Stimulated activated CD8-positive, alpha-beta memory T cell treated with anti-CD3 and anti-CD28 coated beads, Interleukin-4, amount 100 ng/mL, for 1 hour (primary cell): ENCODE data around the gene FIBCD1.
"Not testable (repeated sequence)": the region's sequence is repeated elsewhere in the genome, so short reads cannot be mapped to it uniquely, and the experiment has no call there.

Experiments used
- DNase-seq, 2 donors: peaks; one replicate each; pipeline ENCODE4 v3.0.0-alpha.2; 2020; ENCODE audit warnings: low read depth in 2 of 2, low spot score in 1 of 2

FIBCD1 gene

DNA sequence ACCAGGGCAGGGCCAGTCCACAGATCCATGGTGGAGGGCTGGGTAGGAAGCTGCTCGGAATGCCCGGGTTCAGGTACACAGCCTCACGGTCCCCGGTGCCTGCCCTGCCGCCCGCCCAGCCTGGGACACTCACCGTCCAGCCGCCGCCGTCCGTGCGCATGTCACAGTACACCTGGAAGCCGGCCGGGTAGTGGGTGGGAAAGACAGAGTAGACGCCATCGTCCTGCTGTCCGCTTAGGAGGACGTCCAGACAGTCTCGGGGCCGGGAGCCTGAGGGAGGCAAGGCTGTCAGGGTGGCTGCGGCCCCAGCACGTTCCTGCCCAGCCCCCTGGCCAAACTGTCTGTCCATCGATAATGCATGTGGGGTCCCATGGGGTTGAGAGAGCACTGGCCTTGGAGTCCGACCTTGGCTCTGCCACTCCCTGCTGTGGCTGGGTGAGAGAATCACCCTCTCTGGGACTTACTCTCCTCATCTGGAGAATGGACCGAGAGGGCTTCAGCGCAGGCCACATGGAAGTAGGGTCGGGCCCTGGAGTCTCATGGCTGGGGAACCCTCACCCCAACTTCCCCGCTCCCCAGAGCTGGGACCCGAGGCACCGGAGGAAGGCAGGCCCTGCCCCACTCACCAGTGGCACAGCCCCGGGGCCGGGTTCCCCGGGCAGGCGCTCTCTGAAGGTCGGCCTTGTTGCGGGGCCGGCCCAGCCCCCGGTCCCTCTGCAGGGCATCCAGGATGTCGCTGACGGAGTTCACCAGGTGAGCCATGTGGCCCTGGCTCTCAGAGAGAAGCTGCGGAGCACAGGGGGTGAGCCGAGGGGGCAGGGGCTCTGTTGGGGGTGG lies 15.2 kb downstream of the FIBCD1 start:
- DNase-seq = no peak

DNA sequence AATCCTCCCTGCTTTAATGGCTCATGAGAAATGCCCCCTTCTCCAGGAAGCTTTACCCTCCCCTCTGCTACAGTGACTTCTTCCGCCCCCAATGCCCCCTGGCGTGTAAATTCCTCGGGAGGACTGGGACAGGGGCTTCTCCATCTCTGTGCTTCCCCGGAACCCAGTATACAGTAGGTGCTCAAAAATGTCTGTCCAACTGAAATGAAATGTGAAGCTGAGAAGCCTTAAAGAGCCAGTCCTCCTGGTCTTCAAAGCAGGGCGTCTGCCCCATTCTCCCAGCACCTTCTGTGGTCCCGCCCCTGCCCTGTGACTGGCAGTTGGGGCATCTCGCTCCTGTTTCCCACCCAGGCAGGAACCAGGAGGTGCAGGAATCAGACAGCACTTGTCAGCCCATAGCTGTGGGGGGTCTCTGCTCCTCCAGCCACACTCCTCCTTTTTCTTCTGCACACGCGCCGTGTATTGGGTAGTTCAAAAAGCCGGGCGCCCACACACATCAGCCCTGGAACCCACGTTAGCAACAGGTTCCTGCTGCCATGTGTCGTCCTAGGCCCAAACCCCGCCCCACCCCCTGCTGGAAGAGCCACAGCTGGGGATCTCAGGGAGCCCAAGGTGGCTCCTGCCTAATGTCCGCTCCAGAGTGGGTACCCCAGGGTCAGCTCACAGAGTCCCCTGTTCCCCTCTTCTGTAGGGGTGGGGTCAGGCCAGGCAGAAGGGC lies 16.0 kb downstream of the FIBCD1 start:
- no peak for DNase-seq

DNA sequence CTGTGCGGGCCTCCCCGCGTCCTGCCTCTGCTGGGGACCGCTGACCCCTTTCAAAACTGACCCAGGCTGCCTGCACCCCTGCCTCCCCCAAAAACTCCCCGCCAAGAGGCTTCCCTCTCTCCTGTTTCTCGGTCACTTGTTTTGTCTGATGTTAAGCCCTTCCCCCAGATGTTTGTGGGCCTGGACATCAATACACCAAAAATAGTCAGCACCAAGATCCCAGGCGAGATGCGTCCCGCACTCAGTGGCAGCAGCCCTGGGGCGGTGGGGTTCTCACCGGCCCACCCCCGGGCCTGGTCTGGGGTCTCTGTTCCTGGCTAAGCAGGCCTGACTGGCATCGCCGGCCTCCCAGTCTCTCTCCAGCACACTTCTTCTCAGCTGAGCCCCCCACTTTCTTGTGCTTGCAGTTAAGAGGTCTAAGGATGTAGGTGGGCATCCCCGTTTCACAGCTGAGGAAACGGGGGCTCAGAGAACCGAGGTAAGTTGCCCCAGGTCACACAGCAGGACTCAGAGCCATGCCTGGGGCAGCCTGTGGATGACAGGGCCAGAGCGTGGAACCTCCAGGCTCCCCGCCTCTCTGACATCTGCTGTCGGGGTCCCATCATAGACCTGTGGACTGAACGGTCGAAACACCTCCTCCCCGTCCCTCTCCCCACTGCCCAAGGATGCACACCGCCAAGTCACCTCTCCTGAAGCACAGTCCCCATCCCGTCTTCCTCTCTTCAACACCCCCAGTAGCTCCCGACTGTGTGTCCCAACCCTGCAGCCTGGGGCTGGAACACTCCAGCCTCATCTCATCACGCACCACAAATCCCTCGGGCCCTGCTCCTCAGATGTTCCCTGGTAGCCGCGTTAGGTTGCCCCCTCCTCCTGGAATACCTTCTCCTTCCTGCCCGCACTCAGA lies 16.8 kb downstream of the FIBCD1 start:
- DNase-seq = no peak

DNA sequence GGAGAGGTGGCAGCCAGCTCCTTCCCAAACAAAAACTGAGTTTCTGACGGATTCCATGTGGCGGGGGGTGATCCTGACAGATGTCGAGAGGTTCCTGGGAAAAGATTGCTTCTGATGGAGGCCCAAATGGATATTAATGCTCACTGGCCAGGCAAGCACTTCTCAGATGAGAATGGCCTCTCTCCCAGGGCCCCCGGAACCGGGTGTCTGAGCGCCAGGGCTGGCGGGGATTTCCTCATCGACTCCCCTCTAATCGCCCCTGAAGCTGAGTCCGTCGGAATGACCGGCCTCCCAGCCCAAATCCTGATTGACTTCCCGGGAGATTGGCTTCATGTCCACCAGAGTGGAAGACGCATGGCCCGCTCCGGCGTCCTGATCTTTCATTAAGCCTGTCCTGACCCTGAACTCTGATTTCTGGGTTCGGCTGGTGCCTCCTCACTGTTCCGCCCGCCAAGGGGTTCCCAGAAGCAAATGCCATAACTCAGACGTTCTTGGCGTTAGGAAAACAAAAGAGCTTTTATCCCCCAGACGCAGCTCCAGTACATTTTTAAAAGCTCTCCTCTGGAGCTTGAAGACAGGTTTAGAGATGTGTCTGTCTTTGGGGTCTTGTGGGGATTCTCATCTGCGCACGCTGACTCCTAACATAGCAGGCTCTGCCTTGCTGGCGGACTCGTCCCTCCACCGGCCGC lies 17.6 kb downstream of the FIBCD1 start:
- DNase-seq = no peak

DNA sequence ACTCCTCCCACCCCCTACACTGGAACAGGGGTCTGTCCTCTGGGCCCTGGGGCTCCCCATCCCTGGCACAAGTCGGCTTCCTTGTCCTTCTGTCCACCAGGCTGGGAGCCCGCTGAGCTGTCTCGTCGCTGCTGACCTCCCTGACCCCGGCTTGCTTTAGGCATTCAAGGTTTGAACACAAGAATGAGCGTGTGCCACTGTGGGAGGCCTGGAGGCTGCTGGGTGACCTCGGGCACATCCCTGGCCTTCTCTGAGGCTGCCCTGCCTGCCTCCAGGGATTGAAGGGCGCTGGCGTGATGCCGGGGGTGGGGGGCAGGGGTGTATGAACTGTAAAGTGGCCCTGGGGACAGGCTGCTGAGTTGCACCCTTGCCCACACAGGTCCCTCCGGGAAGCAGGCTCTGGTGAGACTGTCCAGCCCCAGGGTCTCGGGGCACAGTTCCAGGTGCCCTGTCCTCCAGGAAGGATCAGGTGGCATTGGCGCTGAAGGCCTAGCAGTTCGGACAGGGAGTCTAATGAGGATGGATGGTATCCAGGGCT lies 18.2 kb downstream of the FIBCD1 start:
- no peak for DNase-seq

DNA sequence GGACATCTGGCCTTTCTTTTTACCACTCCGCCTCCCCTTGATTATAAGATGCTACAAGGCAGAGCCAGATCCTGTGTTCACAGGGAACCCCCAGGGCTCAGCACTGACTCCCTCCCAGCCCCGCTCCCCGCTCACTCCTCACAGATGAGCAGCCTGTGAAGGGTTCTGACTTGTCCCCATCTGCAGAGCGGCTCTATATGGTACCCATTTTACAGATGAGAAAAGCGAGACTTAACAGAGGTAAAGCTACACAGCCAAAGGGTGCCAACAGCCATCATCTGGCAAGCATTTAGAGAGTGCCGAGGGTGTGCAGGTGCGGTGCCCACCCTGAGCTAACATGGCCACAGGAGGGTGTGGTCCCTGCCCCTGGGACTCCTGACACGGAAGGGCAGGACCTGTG lies 18.8 kb downstream of the FIBCD1 start:
- no peak for DNase-seq

DNA sequence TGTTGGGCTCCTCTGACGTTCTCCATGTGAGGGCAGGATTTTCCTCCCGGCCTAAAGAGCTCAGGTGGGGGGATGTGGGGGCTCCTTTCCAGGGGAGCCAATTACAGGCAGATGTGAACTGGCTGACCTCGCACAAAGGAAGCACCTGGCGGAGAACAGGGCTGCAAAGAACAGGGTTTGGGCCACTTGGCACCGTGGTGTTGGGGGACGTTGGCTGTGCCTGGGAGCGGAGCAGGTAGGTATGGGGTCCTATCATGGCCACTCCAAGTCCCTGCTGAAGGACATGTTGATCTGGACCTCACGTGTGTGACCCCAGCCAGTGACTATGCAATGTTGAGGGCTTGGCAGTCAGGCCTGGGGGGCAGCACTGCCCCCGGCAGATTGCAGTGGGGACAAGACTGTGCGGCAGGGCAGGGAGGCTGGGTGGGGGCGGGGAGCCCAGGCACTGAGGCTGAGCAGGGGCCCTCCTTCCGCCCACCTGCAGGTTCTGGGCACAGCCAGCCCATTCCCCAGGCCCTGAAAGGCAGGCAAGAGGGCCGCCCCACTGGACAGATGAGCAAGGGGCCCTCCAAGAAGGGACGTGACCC lies 19.4 kb downstream of the FIBCD1 start:
- DNase-seq = no peak

DNA sequence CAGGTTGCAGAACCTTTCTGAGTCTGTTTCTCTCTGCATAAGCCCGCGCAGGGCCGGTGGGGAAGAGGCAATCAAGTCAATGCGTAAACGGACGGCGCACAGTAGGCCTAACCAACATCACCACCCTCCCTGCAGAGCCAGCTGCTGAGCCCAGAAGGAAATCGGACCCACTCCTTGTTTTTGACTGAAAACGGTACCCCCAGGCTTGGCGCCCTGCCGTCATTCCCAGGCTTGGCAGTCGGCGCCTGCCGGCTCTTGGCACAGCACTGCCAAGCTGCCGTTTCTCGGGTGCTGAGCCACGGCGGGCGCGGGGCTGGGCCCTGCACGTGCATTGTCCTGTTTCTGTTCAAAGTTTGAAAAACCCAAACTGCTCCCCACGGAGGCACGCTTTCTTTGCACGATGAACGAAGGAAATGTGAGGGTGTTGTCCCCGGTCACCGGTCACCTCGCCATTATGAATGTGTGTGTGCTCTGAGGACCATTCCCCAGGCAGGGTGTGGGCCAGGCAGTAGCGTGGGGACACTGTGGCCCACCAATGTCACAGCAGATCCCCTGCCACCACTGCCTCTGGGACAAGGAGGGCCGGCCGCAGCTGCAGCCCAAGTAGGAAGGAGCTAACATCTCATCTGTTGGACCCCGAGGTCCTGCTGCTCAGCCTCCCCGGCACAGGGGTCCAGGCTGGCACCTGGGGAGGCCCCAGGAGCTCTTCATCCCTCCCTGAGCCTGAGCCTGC lies 20.1 kb downstream of the FIBCD1 start:
- DNase-seq = no peak

DNA sequence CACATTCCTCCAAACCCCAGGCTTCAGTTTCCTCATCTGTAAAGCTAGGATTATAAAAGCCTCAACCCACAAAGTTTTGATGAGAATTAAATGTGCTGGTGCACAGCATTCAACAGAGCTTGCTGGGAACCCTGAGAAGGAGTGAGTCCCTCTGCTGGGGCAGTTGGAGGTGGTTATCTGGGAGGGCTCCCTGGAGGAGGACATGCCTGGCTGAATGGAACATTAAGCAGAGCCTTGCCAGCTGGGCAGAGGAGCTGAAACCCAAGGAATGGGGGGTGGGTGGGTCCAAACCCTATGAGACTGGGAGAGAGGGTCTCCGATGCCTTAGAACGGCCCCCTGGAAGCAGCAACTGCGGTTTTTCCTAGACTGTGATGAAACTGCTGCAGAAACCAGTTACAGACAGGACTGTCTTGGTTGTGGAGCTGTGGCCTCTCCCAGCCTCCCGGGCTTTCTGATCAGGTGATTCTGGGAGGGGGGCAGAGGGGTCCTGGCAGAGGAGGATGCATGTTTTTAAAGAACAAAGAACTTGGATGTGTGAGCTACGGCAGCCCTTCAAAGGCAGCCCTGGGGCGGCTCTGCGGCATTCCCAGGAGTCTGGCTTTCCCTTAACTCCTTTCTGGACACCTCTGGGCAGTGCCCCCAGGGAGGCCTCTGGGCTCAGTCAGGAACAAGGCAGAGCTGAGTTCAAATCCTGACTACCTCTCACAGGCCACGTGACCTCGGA lies 20.8 kb downstream of the FIBCD1 start:
- no peak for DNase-seq

DNA sequence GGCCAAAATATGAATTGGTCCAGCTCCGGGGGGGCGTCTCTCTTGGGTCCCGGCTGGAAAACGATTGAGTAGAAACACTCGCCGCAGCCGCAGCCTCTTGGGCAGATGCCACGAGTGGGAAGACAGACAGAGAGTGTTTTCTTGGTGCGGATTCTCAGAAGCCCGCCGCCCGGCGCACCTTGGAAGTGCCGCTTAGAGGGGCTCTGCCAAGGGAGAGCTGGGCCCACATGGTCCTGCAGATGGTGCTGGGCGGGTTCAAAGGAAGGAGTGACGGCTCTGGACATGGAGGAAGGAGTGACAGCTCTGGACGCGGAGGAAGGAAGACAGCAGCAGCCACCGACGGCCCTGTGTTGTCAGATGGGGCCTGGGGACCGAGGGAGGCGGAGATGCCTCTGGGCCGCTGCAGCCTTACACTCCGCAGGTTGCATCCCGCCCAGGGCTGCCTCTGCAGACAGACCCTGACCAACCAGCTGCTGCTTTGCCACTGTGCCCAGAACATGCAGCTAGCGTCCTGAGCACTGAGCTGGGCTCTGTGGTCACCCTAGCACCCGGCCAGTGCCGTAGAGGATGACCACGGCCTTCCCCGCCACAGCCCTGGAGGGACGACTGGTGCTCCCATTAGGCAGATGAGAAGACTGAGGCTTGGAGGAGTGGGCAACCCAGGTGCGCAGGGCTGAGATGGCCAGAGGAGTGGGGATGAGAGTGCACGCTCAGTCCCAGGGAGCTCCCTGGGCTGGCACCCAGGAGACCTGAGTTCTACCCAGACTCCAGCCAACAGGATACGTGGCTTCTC lies 21.7 kb downstream of the FIBCD1 start:
- DNase-seq = no peak

DNA sequence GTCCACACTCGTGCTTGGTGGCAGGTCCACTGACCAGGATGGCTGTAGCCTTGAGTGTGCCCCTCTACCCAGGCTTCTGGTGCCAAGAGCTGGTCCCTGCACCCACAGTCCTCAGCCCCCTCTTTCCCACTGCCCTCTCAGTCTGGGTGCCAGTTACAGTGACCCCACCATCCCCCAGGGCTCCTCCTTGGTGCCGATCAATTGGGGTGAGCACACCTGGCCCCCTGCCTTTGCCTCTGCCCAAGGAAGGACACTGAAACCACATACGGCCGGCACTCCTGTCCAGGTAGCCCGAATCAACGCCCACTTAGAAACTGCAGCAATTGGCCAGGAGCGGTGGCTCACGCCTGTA lies 24.0 kb downstream of the FIBCD1 start:
- DNase-seq = no peak

DNA sequence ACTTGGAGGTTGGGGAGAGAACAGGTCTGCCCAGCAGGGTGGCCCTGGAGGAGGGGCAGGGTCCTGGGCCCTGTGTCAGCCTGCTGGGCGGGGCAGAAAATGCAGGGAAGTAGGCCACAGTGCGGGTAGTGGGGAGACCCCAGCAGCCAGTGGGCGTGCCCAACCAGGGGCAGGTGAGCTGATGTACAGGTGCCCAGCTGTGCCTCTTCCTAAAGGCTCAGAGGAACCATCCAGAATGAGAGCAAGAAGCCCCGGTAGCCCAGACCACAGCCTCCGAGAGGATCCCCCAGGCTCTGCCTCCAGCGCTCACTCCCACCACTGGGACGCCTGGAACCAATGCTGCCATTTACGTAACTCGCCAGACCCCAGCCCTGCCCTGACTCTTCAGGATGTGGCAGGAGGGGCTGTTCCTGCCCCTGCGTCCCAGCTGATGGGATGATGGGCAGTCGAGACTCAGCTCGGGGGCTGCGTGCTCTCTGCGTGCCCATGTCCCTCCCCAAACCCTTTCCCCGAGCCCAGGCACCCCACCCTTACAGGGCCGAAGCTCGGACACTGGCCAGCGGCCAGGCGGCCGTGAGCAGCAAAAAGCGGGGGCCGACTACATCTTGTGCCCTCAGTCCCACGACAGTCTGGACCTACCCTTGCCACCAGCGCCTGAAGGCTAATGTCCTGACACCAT lies 24.5 kb downstream of the FIBCD1 start:
- no peak for DNase-seq

DNA sequence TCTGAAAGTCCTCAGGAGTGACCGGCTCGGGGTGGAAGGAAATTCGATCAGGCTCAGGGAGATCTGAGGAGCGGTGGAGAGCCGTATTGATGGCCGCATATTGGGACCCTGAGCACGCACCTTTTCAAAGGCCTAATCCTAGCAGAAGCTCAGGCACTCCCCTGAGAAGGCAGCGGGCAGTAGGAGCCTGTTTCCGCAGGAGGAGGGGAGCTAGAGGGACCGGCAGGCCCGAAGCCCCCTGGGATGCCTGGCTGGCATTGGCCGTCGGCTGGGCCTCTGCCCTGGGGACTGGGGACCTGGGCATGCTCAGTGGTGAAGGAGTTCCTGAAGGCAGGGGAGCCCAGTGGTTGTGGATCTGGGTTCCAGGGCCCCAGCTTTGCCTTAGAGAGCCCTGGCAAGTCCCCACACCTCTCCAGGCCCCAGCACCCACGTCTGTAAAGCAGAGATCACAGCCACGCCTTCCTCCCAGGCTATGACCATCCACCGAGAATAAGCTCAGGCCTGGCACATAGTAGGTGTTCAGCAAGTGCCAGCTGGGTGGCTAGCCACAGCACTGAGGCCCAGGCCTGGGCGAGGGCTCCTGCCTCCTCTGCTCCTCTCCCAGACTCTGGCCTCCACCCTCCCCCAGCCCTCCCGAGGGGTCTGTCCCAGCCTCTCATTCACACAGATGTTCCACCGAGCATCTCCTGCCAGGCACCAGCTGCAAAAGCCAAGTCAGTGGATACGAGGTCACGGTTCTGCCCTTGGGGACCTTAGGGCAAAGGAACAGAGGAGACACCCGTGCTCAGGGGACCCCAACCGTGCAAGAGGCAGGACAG lies 25.2 kb downstream of the FIBCD1 start:
- DNase-seq = no peak

DNA sequence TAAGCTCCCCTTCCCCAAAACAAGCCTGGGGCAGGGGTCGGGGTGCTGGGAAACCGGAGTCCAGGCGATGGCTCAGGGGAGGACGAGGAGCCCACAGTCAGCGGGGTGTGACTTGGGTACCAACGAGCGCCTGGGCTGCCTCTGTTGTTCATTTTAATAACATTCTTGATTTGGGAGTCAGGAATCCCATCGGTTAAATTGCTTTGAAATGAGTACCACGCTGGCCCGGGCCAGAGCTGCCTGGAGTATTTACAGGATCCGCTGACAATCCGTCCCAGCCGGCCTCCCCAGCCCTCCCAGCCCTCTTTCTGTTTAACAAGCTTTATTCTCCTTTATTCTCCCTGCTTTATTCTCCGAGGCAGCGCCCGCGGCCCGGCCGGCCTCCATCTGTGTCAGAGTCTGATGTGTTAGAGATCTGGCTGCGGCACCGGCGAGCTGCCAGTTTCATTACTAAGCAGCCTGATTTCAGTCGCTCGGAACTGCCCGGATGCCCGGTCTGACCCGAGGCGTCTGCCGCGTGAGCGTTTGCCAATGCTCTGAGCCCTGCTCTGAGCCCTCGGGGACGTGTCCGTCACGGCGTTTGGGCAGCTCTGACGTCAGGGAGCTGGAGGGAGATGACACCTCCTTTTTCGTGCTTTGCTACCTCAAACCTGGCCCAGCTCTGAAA lies 26.0 kb downstream of the FIBCD1 start:
- DNase-seq = no peak

DNA sequence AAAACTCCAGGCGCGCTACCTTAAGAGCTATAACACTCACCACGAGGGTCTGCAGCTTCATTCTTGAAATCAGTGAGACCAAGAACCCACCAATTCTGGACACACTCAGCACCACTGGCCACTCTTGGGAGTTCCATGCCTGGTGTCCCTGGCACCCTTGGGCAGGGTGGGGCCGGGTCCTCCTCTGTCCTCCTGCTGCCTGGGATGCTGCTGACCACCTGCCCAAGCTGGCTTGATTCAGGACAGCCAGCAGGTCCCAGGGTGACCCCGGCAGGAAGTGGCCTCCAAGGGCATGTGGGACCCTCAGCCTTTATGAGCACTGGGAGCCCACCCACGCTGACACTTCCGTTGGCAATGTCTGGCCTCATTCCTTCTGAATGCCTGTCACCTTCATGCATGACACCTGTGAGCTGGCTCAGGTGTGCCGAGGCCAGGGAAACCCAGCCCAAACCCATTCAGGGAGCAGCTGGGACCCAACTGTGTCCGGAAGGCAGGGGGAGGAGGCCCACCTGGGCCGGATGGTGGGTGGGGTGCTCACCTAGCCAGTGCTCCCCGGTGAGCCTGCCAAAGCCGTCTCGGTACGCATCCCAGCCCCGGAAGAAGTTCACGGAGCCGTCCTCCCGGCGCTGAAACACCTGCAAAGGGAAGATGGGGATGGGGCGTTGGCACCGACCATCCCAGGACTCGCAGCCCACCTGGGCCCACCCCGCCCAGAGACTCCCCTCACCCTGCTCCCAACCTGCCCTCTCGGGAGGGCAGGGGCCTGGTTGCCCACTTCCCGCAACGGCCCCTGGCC lies 27.6 kb downstream of the FIBCD1 start:
- DNase-seq = no peak

DNA sequence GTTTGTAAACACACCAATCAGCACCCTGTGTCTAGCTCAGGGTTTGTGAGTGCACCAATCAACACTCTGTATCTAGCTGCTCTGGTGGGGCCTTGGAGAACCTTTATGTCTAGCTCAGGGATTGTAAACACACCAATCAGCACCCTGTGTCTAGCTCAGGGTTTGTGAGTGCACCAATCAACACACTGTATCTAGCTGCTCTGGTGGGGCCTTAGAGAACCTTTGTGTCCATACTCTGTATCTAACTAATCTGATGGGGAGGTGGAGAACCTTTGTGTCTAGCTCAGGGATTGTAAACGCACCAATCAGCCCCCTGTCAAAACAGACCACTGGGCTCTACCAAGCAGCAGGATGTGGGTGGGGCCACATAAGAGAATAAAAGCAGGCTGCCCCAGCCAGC lies 28.4 kb downstream of the FIBCD1 start:
- DNase-seq = not testable (repeated sequence)
